Caco-2 (cell line): ENCODE measurements around the gene IRAK1. TPM values are rescaled to one million over a fixed set of nuclear protein-coding genes. Genes with fewer than 3 reads are reported as not detected.

ENCODE experiments used
- BruUV-seq: library from RNA; stranded (reverse); fragments of 400-500 nt; replicated peaks from 2 replicates; lab custom pipeline; 2021; lab: Mats Ljungman, UMichigan
- CTCF ChIA-PET: fragments of 300-600 bp; sonication (Branson Sonifier 250); formaldehyde crosslinking; loops from one replicate; lab custom pipeline; 2022; ENCODE audit warnings: antibody characterized with exemption; lab: Charles Lee
- POLR2A ChIA-PET: fragments of 300-600 bp; sonication (Branson Sonifier 250); formaldehyde crosslinking; loops from one replicate; lab custom pipeline; 2022; ENCODE audit warnings: antibody characterized with exemption; lab: Charles Lee
- DNase-seq, 2 experiments: peaks; one replicate each; pipeline versions ENCODE4 v3.0.0 to v3.0.0-alpha.2; 2020 to 2022
- H3K27me3 ChIP-seq: replicated peaks from 2 replicates; pipeline ENCODE4 v1.6.0; 2011; ENCODE audit warnings: low read length; ENCODE audit not compliant: control insufficient read depth, insufficient read depth
- H3K36me3 ChIP-seq: 2 replicates; pipeline ENCODE4 v1.5.1; 2011; ENCODE audit warnings: low read length; ENCODE audit not compliant: control insufficient read depth, insufficient read depth
- H3K4me1 ChIP-seq: fragments of 250-450 bp; sonication (Bioruptor Pico); 2 replicates; pipeline ENCODE4 v1.5.1; 2020; ENCODE audit warnings: mild to moderate bottlenecking
- H3K4me3 ChIP-seq: 2 replicates; pipeline ENCODE4 v1.5.1; 2011; ENCODE audit warnings: low read depth, mild to moderate bottlenecking, control low read depth, low read length
- H3K9me3 ChIP-seq: fragments of 250-450 bp; sonication (Bioruptor Pico); 2 replicates; pipeline ENCODE4 v1.5.1; 2020; ENCODE audit warnings: mild to moderate bottlenecking, moderate library complexity
- H3K27ac Mint-ChIP-seq: one replicate; pipeline ENCODE4 v1.8.0; 2022; ENCODE audit warnings: mixed read lengths; ENCODE audit not compliant: unreplicated experiment
- H3K27me3 Mint-ChIP-seq: one replicate; pipeline ENCODE4 v1.8.0; 2022; ENCODE audit warnings: mixed read lengths; ENCODE audit not compliant: insufficient read depth, unreplicated experiment
- H3K36me3 Mint-ChIP-seq: one replicate; pipeline ENCODE4 v1.8.0; 2022; ENCODE audit warnings: mild to moderate bottlenecking, mixed read lengths; ENCODE audit not compliant: insufficient read depth, unreplicated experiment
- H3K4me1 Mint-ChIP-seq: one replicate; pipeline ENCODE4 v1.8.0; 2022; ENCODE audit warnings: low read depth, mixed read lengths; ENCODE audit not compliant: unreplicated experiment
- H3K4me3 Mint-ChIP-seq: one replicate; pipeline ENCODE4 v1.8.0; 2022; ENCODE audit warnings: mild to moderate bottlenecking, moderate library complexity, mixed read lengths; ENCODE audit not compliant: unreplicated experiment
- H3K9me3 Mint-ChIP-seq: one replicate; pipeline ENCODE4 v1.8.0; 2022; ENCODE audit warnings: mixed read lengths; ENCODE audit not compliant: unreplicated experiment
- CTCF ChIP-seq, 2 experiments: fragments of 200-600 bp in 1 of 2; IDR thresholded peaks; 1 replicate in 1 of 2; 2 replicates in 1 of 2; pipeline versions ENCODE4 v1.5.1 to v1.8.0; 2011 to 2022; ENCODE audit warnings: antibody characterized with exemption in 1 of 2, control low read depth in 1 of 2, inconsistent platforms in 1 of 2, low read depth in 1 of 2, low read length in 1 of 2, mild to moderate bottlenecking in 1 of 2, moderate library complexity in 1 of 2; ENCODE audit not compliant: insufficient read depth in 1 of 2, severe bottlenecking in 1 of 2, unreplicated experiment in 1 of 2
- intact Hi-C: fragments of 100-400 bp; cut with micrococcal nuclease; formaldehyde crosslinking; loops from one replicate; pipeline ENCODE4 v1.10.0; 2022; ENCODE audit not compliant: unreplicated experiment
- total RNA-seq: library from RNA; stranded (reverse); gene quantifications from 2 replicates; pipeline ENCODE4 v1.2.3, GENCODE V29; 2022

The IRAK1 gene
- total RNA-seq, 1 experiment from 2014 or later, result 119 TPM

GRCh38 chrX:154059729-154060245, 40.1 kb upstream of the IRAK1 start:
- Histone ChIP-seq H3K4me3 (no peak overlapping the region), H3K36me3 (no peaks in the 10 kb centered on the region), H3K9me3 (no peaks in the 10 kb centered on the region), H3K27me3 (no peaks in the 10 kb centered on the region), H3K4me1 (0 out of 2 replicates have a peak, but pooled peaks cover 3% of the 10 kb centered on the region)
- intact Hi-C loops, result no loop called here
- ChIA-PET POLR2A (no interaction called here), CTCF (no interaction called here)
- H3K36me3 Mint-ChIP-seq, result peaks cover 22% of the 10 kb centered on the region
- BruUV-seq, result no TSS peak
- DNase-seq, result no peak
- no peak for TF ChIP-seq CTCF (IDR thresholded peaks at IDR 0.05; ENCODE audit: insufficient read depth in 1 of 2, low read depth in 1 of 2, low read length in 1 of 2, severe bottlenecking in 1 of 2, unreplicated experiment in 1 of 2)
- no peaks in the 10 kb centered on the region for H3K4me1 Mint-ChIP-seq
- H3K9me3 Mint-ChIP-seq, result no peaks in the 10 kb centered on the region
- H3K4me3 Mint-ChIP-seq, result no peak overlapping the region
- no peak overlapping the region for H3K27ac Mint-ChIP-seq
- no peaks in the 10 kb centered on the region for H3K27me3 Mint-ChIP-seq

GRCh38 chrX:154059231-154059630, 39.5 kb upstream of the IRAK1 start:
- Mint-ChIP-seq H3K4me1 (no peaks in the 10 kb centered on the region), H3K9me3 (no peaks in the 10 kb centered on the region), H3K36me3 (peaks cover 23% of the 10 kb centered on the region), H3K27ac (no peak overlapping the region), H3K4me3 (no peak overlapping the region), H3K27me3 (no peaks in the 10 kb centered on the region)
- no peak overlapping the region for H3K4me3 ChIP-seq
- intact Hi-C loops, result no loop called here
- no peaks in the 10 kb centered on the region for H3K36me3 ChIP-seq
- H3K27me3 ChIP-seq, result no peaks in the 10 kb centered on the region
- ChIA-PET POLR2A (no interaction called here), CTCF (no interaction called here)
- H3K9me3 ChIP-seq, result no peaks in the 10 kb centered on the region
- no peak for TF ChIP-seq CTCF (IDR thresholded peaks at IDR 0.05; ENCODE audit: insufficient read depth in 1 of 2, low read depth in 1 of 2, low read length in 1 of 2, severe bottlenecking in 1 of 2, unreplicated experiment in 1 of 2)
- no TSS peak for BruUV-seq
- 0 out of 2 replicates have a peak, but pooled peaks cover 3% of the 10 kb centered on the region for H3K4me1 ChIP-seq
- no peak for DNase-seq

- BruUV-seq, result no TSS peak
- intact Hi-C loops, result no loop called here
- Mint-ChIP-seq H3K4me3 (no peak overlapping the region), H3K4me1 (no peaks in the 10 kb centered on the region), H3K36me3 (peaks cover 23% of the 10 kb centered on the region), H3K9me3 (no peaks in the 10 kb centered on the region), H3K27me3 (no peaks in the 10 kb centered on the region), H3K27ac (no peak overlapping the region)
- POLR2A ChIA-PET, result no interaction called here
- Histone ChIP-seq H3K27me3 (no peaks in the 10 kb centered on the region), H3K9me3 (no peaks in the 10 kb centered on the region), H3K4me1 (0 out of 2 replicates have a peak, but pooled peaks cover 3% of the 10 kb centered on the region), H3K36me3 (no peaks in the 10 kb centered on the region), H3K4me3 (no peak overlapping the region)
- no peak for TF ChIP-seq CTCF (IDR thresholded peaks at IDR 0.05; ENCODE audit: insufficient read depth in 1 of 2, low read depth in 1 of 2, low read length in 1 of 2, severe bottlenecking in 1 of 2, unreplicated experiment in 1 of 2)
- no peak for DNase-seq
- CTCF ChIA-PET, result no interaction called here
Measured at GRCh38 chrX:154058214-154058997, 38.7 kb upstream of the IRAK1 start.
